Kidney (tissue), 14 donors: ENCODE data around the gene PMPCA. TPM values are rescaled to one million over a fixed set of nuclear protein-coding genes. Genes with fewer than 3 reads are reported as not detected.

Experiments used
- DNase-seq, 5 donors: peaks; one replicate each; pipeline ENCODE4 v3.0.0-alpha.2; 2013 to 2020
- FAIRE-seq: peaks from 2 replicates; lab custom pipeline; 2012; peaks lifted over from hg19 to GRCh38; lab: Jason Lieb, UNC
- H3K27ac ChIP-seq, 2 donors: one replicate each; pipeline ENCODE4 v1.7.0; 2013; ENCODE audit warnings: low read depth in 2 of 2, low read length in 2 of 2, inconsistent platforms in 1 of 2
- H3K27me3 ChIP-seq: one replicate; pipeline ENCODE4 v1.7.1; 2013; ENCODE audit warnings: low read length, inconsistent platforms; ENCODE audit not compliant: control insufficient read depth, insufficient read depth
- H3K36me3 ChIP-seq, 3 donors: one replicate each; pipeline versions ENCODE4 v1.7.0 to v1.7.1; 2013; ENCODE audit warnings: low read length in 3 of 3, control low read depth in 1 of 3, inconsistent platforms in 1 of 3; ENCODE audit not compliant: insufficient read depth in 3 of 3, control insufficient read depth in 2 of 3
- H3K4me1 ChIP-seq, 3 donors: one replicate each; pipeline versions ENCODE4 v1.7.0 to v1.7.1; 2013; ENCODE audit warnings: low read length in 3 of 3, inconsistent platforms in 1 of 3, low read depth in 1 of 3; ENCODE audit not compliant: control insufficient read depth in 2 of 3, insufficient read depth in 2 of 3
- H3K4me3 ChIP-seq, 3 donors: one replicate each; pipeline versions ENCODE4 v1.7.0 to v1.8.1; 2013; ENCODE audit warnings: low read length in 3 of 3, control low read depth in 1 of 3, inconsistent platforms in 1 of 3
- H3K9ac ChIP-seq, 3 donors: one replicate each; pipeline versions ENCODE4 v1.7.0 to v1.7.1; 2013; ENCODE audit warnings: low read length in 3 of 3, control low read depth in 1 of 3, inconsistent platforms in 1 of 3
- H3K9me3 ChIP-seq, 3 donors: one replicate each; pipeline versions ENCODE4 v1.7.0 to v1.7.1; 2013; ENCODE audit warnings: low read length in 3 of 3, control low read depth in 1 of 3, inconsistent platforms in 1 of 3; ENCODE audit not compliant: control insufficient read depth in 2 of 3, insufficient read depth in 1 of 3
- intact Hi-C: fragments of 100-400 bp; cut with DNase I; formaldehyde crosslinking; loops from one replicate; pipeline ENCODE4 v1.11.1; 2022
- polyA plus RNA-seq: library from polyadenylated mRNA; stranded (reverse); fragments of 350-450 nt; fragmentation: Illumina TruSeq; extraction: RNeasy Lipid Tissue Mini Kit (QIAGEN cat#74804); gene quantifications from one replicate; pipeline ENCODE4 v1.2.3, GENCODE V29; 2014; ENCODE audit warnings: low read depth, low replicate concordance; ENCODE audit not compliant: insufficient read depth
- total RNA-seq: library from RNA; stranded (reverse); fragmentation: NEBNext Ultra II Directional; extraction: Animal tissue kit (Norgen Biotek cat#: 25700); gene quantifications from one replicate; pipeline ENCODE4 v1.2.1, GENCODE V29; 2021
- TF ChIP-seq, protein P1 (sequence below): IDR thresholded peaks from 3 replicates; pipeline ENCODE4 v1.5.1; 2012; ENCODE audit warnings: mild to moderate bottlenecking, moderate library complexity, borderline replicate concordance; ENCODE audit not compliant: insufficient read depth; ENCODE audit errors: extremely low read depth
- donor health status: control.
- donor health status: control.
- donor health status: control.
- donor health status: control.
- donor health status: control.
- donor health status: DM: yes; HTN: yes; CAD: no.
- donor health status: Normal renal cell carcinoma (clear cell type).

Gene PMPCA
- total and polyA plus RNA-seq, 2 donors from 2014 or later: 45.6 to 50.1 TPM

GRCh38 chr9:136419092-136419420 is 8.6 kb downstream of the PMPCA start:
- no peak overlapping the region for H3K9ac ChIP-seq
- H3K4me3 ChIP-seq: no peak overlapping the region
- no peaks in the 10 kb centered on the region for H3K4me1 ChIP-seq
- TF ChIP-seq, protein P1, sequence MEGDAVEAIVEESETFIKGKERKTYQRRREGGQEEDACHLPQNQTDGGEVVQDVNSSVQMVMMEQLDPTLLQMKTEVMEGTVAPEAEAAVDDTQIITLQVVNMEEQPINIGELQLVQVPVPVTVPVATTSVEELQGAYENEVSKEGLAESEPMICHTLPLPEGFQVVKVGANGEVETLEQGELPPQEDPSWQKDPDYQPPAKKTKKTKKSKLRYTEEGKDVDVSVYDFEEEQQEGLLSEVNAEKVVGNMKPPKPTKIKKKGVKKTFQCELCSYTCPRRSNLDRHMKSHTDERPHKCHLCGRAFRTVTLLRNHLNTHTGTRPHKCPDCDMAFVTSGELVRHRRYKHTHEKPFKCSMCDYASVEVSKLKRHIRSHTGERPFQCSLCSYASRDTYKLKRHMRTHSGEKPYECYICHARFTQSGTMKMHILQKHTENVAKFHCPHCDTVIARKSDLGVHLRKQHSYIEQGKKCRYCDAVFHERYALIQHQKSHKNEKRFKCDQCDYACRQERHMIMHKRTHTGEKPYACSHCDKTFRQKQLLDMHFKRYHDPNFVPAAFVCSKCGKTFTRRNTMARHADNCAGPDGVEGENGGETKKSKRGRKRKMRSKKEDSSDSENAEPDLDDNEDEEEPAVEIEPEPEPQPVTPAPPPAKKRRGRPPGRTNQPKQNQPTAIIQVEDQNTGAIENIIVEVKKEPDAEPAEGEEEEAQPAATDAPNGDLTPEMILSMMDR: no peak
- DNase-seq (no peak), FAIRE-seq (no peak)
- H3K27me3 ChIP-seq: no peaks in the 10 kb centered on the region
- H3K9me3 ChIP-seq: no peaks in the 10 kb centered on the region
- H3K27ac ChIP-seq: no peak overlapping the region
- H3K36me3 ChIP-seq: peaks cover 2 to 68% (median 42%) of the 10 kb centered on the region in 3 donors
- intact Hi-C loops: no loop called here

- H3K4me1 ChIP-seq: no peaks in the 10 kb centered on the region
- peaks cover 2 to 54% (median 29%) of the 10 kb centered on the region in 3 donors for H3K36me3 ChIP-seq
- FAIRE-seq (no peak), DNase-seq (no peak)
- H3K4me3 ChIP-seq: no peak overlapping the region
- H3K9ac ChIP-seq: no peak overlapping the region
- no peaks in the 10 kb centered on the region for H3K9me3 ChIP-seq
- H3K27ac ChIP-seq: no peak overlapping the region
- TF ChIP-seq, protein P1: no peak
- intact Hi-C loops: no loop called here
- no peaks in the 10 kb centered on the region for H3K27me3 ChIP-seq
Observed at GRCh38 chr9:136421791-136422190, 11.3 kb downstream of the PMPCA start.

- Histone ChIP-seq H3K9ac (no peak overlapping the region), H3K9me3 (no peaks in the 10 kb centered on the region), H3K27me3 (no peaks in the 10 kb centered on the region), H3K4me3 (no peak overlapping the region), H3K4me1 (no peaks in the 10 kb centered on the region), H3K27ac (no peak overlapping the region), H3K36me3 (peaks cover 2 to 49% (median 22%) of the 10 kb centered on the region in 3 donors)
- TF ChIP-seq, protein P1: no peak
- DNase-seq (no peak), FAIRE-seq (no peak)
- intact Hi-C loops: no loop called here
Observed at GRCh38 chr9:136422876-136423275, 12.4 kb downstream of the PMPCA start.
